ENCODE results near the gene PIGZ.

The PIGZ gene

DNA sequence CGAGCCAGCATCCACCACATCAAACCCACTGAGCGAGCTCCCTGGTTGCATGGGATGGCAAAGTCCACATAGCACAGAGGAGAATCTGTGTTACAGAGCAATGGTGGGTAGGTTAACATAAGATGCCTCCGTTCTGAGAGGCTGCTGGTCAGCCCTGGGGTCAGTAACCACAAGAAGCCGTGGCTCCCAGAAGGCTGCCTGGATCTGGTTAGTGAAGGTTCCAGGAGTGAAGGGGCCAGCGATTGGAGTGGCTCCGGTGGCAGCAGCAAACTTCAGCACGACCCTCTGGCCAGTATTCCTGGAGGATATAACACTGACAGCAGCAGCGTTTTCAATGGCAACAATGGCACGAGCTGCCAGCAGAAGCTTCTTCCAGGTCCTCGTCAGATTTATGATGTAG is 18.4 kb upstream of the PIGZ start:
- no peak for DNase-seq (ENCODE audit: low spot score)
- H3K4me3 ChIP-seq = no peak overlapping the region
- H3K27ac ChIP-seq = no peak overlapping the region
- TF ChIP-seq, protein P1, sequence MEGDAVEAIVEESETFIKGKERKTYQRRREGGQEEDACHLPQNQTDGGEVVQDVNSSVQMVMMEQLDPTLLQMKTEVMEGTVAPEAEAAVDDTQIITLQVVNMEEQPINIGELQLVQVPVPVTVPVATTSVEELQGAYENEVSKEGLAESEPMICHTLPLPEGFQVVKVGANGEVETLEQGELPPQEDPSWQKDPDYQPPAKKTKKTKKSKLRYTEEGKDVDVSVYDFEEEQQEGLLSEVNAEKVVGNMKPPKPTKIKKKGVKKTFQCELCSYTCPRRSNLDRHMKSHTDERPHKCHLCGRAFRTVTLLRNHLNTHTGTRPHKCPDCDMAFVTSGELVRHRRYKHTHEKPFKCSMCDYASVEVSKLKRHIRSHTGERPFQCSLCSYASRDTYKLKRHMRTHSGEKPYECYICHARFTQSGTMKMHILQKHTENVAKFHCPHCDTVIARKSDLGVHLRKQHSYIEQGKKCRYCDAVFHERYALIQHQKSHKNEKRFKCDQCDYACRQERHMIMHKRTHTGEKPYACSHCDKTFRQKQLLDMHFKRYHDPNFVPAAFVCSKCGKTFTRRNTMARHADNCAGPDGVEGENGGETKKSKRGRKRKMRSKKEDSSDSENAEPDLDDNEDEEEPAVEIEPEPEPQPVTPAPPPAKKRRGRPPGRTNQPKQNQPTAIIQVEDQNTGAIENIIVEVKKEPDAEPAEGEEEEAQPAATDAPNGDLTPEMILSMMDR (IDR thresholded peaks at IDR 0.05) = no peak

DNA sequence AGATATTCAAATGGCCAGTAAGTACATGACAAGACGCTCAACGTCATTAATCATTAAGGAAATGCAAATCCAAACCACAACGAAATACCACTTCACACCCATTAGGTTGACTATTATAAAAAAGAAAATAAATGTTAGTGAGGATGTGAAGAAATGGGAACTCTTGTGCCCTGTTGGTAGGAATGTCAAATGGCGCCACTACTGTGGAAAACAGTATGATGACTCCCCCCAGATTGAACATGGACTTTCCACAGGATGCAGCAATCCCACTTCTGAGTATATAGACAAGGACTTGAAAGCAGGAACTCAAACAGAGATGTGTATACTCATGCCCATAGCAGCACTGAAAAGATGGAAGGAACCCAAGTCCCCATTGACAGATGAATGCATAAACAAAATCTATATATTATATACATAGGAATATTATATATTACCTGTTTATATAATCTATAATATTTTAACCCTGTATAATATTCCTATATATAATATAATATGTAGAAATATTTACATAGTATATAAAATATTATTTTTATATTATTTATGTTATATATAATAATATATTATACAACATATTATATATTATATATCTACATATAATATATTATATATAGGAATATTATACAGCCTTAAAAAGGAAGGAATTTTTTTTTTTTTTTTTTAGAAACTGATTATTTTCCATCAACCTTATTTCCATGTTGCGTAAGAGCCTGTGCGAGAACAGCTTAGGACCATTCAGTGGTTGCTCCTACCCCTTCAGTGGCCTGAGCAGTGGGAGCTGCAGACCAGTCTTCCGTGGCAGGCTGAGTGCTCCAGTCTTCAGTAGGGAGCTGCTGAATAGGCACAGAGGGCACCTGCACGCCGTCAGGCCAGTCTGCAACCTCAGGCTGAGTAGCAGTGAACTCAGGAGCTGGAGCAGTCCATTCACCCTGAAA is 17.6 kb upstream of the PIGZ start:
- TF ChIP-seq, protein P1 (IDR thresholded peaks at IDR 0.05) = no peak
- DNase-seq (ENCODE audit: low spot score) = no peak
- no peak overlapping the region for H3K27ac ChIP-seq
- no peak overlapping the region for H3K4me3 ChIP-seq

DNA sequence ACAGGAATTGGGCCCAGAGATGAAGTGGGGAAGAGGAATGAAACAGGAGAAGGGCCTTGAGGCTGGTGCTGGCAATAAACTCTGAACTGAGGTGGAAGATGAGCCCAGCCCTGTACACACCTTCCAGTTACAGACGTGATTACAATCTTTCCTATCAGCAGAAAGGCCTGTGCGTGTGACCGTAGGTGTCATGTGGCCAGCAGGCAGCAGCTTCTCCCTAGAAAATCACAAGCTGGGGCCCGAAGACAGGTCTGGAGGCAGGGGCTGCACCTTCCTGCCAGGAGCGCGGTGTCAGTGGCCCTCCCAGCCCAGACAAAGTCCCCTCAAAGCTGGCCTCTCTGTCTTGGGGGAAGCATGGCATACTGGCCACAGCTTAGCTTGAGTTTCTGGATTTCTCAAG is 16.7 kb upstream of the PIGZ start:
- H3K4me3 ChIP-seq = no peak overlapping the region
- no peak for DNase-seq (ENCODE audit: low spot score)
- TF ChIP-seq, protein P1 (IDR thresholded peaks at IDR 0.05) = no peak
- H3K27ac ChIP-seq = no peak overlapping the region

DNA sequence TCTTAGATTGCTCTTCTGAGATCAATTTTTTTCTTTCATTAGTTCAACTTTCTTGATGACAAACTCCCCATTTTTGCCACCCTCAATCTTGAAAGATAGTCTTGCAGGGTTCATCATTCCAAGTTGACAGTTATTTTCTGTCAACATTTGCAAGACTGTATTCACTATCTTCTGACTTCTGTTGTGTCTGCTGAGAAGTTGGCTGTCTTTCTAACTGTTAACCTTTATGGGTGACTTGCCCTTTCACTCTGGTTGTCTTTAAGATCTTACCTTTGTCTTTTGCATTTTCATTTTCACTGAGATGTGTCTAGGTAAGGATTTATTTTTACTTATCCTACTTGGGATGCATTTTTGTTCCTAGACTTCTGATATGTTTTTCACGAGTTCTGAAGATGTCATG is 14.6 kb upstream of the PIGZ start:
- no peak overlapping the region for H3K27ac ChIP-seq
- TF ChIP-seq, protein P1 (IDR thresholded peaks at IDR 0.05) = no peak
- H3K4me3 ChIP-seq = no peak overlapping the region
- DNase-seq (ENCODE audit: low spot score) = no peak

DNA sequence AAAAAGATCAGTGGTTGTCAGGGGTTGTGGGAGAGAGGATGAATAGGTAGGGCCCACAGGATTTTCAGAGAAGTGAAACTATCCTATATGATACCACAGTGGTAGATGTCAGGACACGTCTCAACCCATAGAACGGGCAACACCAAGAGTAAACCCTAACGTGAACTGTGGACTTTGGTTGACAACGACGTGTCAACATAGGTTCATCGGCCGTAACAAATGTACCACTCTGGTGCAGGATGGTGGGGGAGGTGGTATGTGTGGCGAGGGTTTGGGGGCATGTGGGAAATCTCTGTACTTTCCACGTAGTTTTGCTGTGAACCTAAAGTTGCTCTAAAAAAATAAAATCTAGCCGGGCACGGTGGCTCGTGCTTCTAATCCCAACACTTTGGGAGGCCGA is 13.0 kb upstream of the PIGZ start:
- Histone ChIP-seq H3K4me3 (no peak overlapping the region), H3K27ac (no peak overlapping the region)
- no peak for DNase-seq (ENCODE audit: low spot score)
- TF ChIP-seq, protein P1 (IDR thresholded peaks at IDR 0.05) = no peak

DNA sequence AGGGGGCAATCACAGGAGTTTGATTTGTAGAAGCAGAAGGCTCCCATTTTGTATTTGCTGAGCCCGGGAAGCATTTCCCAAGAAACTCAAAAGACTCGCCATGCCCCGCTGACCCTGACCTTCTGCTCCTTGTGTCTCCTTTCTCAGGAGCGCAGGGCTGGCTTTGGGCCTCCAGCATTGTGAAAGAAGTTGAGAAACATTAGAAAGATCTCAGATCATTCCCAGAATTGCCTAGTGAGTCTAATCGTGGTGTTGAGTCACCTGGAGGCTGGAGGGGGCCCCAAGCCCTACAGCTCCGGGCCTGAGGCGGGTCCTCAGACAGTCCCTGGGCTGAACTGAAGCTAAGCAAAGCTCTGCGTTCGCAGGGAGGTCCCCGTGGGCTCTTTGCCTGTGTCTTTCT is 10.9 kb upstream of the PIGZ start:
- Histone ChIP-seq H3K27ac (no peak overlapping the region), H3K4me3 (no peak overlapping the region)
- TF ChIP-seq, protein P1 (IDR thresholded peaks at IDR 0.05) = no peak
- DNase-seq (ENCODE audit: low spot score) = no peak

DNA sequence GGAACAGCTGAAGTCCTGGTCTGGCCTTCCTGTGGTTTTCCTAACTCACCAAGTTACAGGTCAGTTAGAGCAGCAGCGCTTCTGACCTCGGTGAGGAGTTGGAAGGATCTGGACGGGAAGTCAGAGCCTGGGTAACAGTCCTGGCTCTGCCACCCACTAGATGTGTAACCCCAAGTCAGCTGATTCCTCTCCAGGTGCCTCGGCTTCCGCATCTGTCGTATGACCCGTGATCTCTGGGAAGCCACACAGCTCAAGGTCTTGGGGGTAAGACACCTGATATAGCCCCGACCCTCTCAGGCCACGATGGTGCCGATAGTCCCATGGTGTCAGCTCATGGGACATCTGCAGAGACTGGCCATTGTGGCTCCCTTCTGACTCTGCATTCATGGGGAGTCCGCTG is 8.3 kb upstream of the PIGZ start:
- no peak for DNase-seq (ENCODE audit: low spot score)
- no peak overlapping the region for H3K27ac ChIP-seq
- TF ChIP-seq, protein P1 (IDR thresholded peaks at IDR 0.05) = no peak
- no peak overlapping the region for H3K4me3 ChIP-seq
